D721Med (cell line): ENCODE measurements around the gene NPRL2.
"Not testable (repeated sequence)": the region's sequence is repeated elsewhere in the genome, so short reads cannot be mapped to it uniquely, and the experiment has no call there.

Source experiments
- DNase-seq: peaks from one replicate; pipeline ENCODE4 v3.0.0; 2011; ENCODE audit warnings: low spot score; ENCODE audit not compliant: insufficient read length
- FAIRE-seq: peaks from 2 replicates; lab custom pipeline; 2011; peaks lifted over from hg19 to GRCh38; lab: Jason Lieb, UNC
- CTCF ChIP-seq: IDR thresholded peaks from 2 replicates; pipeline ENCODE4 v1.5.1; 2012; ENCODE audit warnings: mild to moderate bottlenecking, control low read depth; ENCODE audit not compliant: insufficient read depth; ENCODE audit errors: missing control alignments

NPRL2 gene

GRCh38 chr3:50318163-50318562 lies 32.4 kb downstream of the NPRL2 start:
- no peak for DNase-seq
- TF ChIP-seq CTCF = no peak
- FAIRE-seq = no peak

- no peak for DNase-seq
- no peak for TF ChIP-seq CTCF
- no peak for FAIRE-seq
Observed at GRCh38 chr3:50317300-50317699, 33.3 kb downstream of the NPRL2 start.

GRCh38 chr3:50316657-50317242 lies 33.8 kb downstream of the NPRL2 start:
- DNase-seq (no peak), FAIRE-seq (no peak)
- TF ChIP-seq CTCF = no peak

GRCh38 chr3:50314816-50315215 lies 35.8 kb downstream of the NPRL2 start:
- no peak for DNase-seq
- no peak for FAIRE-seq
- no peak for TF ChIP-seq CTCF

- TF ChIP-seq CTCF = no peak
- DNase-seq = no peak
- FAIRE-seq = no peak
Observed at GRCh38 chr3:50314342-50314741, 36.2 kb downstream of the NPRL2 start.

- FAIRE-seq, DNase-seq: not testable (repeated sequence)
Observed at GRCh38 chr3:50312041-50312440, 38.5 kb downstream of the NPRL2 start.

GRCh38 chr3:50304601-50305000 lies 46.0 kb downstream of the NPRL2 start:
- DNase-seq (no peak), FAIRE-seq (no peak)
- no peak for TF ChIP-seq CTCF
